Peyer's patch (tissue), 4 donors: ENCODE results near the gene SORCS1. TPM values are rescaled to one million over a fixed set of nuclear protein-coding genes. Genes with fewer than 3 reads are reported as not detected.

Experiments
- DNase-seq, 3 donors: peaks; one replicate each; pipeline ENCODE4 v3.0.0-alpha.2; 2017 to 2019
- H3K27ac ChIP-seq, 4 donors: fragments of 200-600 bp; sonication (generic); one replicate each; pipeline ENCODE4 v1.5.1; 2016 to 2019
- H3K27me3 ChIP-seq, 2 donors: fragments of 200-600 bp; sonication (generic); one replicate each; pipeline ENCODE4 v1.5.1; 2019
- H3K36me3 ChIP-seq, 3 donors: fragments of 200-600 bp; sonication (generic); one replicate each; pipeline ENCODE4 v1.5.1; 2016 to 2019
- H3K4me1 ChIP-seq, 4 donors: fragments of 200-600 bp; sonication (generic); one replicate each; pipeline ENCODE4 v1.5.1; 2016 to 2019
- H3K4me3 ChIP-seq, 4 donors: fragments of 200-600 bp; sonication (generic); 1 replicate in 3 of 4; 2 replicates in 1 of 4; pipeline ENCODE4 v1.5.1; 2016 to 2019; ENCODE audit warnings: mild to moderate bottlenecking in 1 of 4
- H3K9me3 ChIP-seq, 4 donors: fragments of 200-600 bp; sonication (generic); one replicate each; pipeline ENCODE4 v1.5.1; 2016 to 2019; ENCODE audit warnings: mild to moderate bottlenecking in 1 of 4
- CTCF ChIP-seq, 6 experiments: fragments of 450-650 bp in 4 of 6; fragments of 200-600 bp in 2 of 6; sonication (generic) in 1 of 6; IDR thresholded peaks; one replicate each; pipeline ENCODE4 v1.5.1; 2017 to 2019; ENCODE audit warnings: antibody characterized with exemption in 6 of 6, mild to moderate bottlenecking in 3 of 6, moderate library complexity in 1 of 6
- POLR2A ChIP-seq, 2 donors: fragments of 450-650 bp; IDR thresholded peaks; one replicate each; pipeline ENCODE4 v1.5.1; 2017; ENCODE audit warnings: antibody characterized with exemption in 2 of 2, mild to moderate bottlenecking in 2 of 2, moderate library complexity in 2 of 2
- total RNA-seq, 4 donors: library from RNA; depleted of rRNA; stranded (reverse); fragments of >200 nt; gene quantifications; one replicate each; pipeline ENCODE4 v1.1.0, GENCODE V29; 2016

Gene SORCS1
- total RNA-seq, 4 donors from 2014 or later = 0.53 to 5.9 (median 2.4) TPM

DNA sequence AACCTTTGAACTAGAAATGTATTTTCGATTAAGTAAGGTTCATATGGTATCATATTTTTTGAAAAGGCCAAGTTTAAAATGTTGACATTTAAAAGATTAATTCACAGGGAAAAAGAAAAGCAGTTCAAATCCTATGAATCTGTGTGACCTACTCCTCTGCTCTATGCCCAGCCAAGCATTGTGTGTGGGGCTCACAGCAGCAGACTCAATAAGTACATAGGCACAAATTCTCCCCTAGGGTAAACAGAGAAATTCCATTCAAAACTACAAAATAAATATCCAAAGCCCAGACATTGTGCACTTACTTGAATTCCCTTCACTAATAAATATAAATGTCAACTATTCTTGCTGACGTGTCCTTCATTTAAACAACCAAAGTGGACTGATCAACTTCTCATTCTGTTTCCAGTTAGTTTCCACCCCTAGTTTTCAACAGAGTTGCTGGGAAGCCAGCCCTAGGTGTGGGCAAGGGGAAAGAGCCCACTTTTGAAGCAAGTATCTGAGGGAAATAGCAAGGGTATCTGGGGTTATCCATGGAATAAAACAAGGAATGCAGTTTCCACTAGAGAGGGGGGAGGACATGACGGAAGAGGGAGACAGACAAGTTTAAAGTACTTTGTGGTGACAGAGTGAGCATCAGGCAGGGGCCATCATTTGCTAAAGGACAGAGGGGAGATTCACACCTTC lies 533.3 kb downstream of the SORCS1 start:
- TF ChIP-seq CTCF (IDR thresholded peaks at IDR 0.05) (no peak), POLR2A (IDR thresholded peaks at IDR 0.05) (no peak)
- Histone ChIP-seq H3K27me3 (no peaks in the 10 kb centered on the region), H3K27ac (no peak overlapping the region), H3K36me3 (no peaks in the 10 kb centered on the region), H3K9me3 (no peaks in the 10 kb centered on the region), H3K4me3 (no peak overlapping the region), H3K4me1 (no peaks in the 10 kb centered on the region)
- DNase-seq = no peak

DNA sequence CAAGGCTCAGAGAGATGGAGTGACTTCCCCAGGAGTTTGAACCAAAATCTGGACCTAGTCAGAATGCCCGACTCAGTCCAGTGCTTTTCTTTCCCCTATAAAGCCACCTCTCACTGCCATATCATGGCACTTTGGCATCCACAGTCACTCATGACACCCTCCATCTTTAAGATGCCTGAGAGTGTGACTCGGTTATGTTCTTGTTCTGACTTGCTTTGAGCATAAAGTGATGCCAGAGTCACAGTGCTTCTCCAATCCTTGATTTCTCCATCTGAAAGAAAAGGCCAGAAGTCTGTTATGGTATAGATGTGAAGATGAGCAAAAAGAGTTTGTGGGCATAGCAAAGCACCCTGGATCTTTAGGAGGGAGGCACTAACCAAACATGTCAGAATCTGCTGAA lies 538.1 kb downstream of the SORCS1 start:
- Histone ChIP-seq H3K27me3 (no peaks in the 10 kb centered on the region), H3K27ac (no peak overlapping the region), H3K4me3 (no peak overlapping the region), H3K4me1 (no peaks in the 10 kb centered on the region), H3K36me3 (no peaks in the 10 kb centered on the region), H3K9me3 (no peaks in the 10 kb centered on the region)
- TF ChIP-seq POLR2A (IDR thresholded peaks at IDR 0.05) (no peak), CTCF (IDR thresholded peaks at IDR 0.05) (no peak)
- no peak for DNase-seq

- DNase-seq = no peak
- H3K27ac ChIP-seq = no peak overlapping the region
- no peaks in the 10 kb centered on the region for H3K9me3 ChIP-seq
- no peaks in the 10 kb centered on the region for H3K27me3 ChIP-seq
- H3K36me3 ChIP-seq = no peaks in the 10 kb centered on the region
- no peaks in the 10 kb centered on the region for H3K4me1 ChIP-seq
- H3K4me3 ChIP-seq = no peak overlapping the region
- TF ChIP-seq POLR2A (IDR thresholded peaks at IDR 0.05) = no peak
- no peak for TF ChIP-seq CTCF (IDR thresholded peaks at IDR 0.05)
Observed at GRCh38 chr10:106625751-106626150, 538.8 kb downstream of the SORCS1 start.

GRCh38 chr10:106619346-106619745 lies 545.2 kb downstream of the SORCS1 start:
- H3K4me3 ChIP-seq = no peak overlapping the region
- no peaks in the 10 kb centered on the region for H3K9me3 ChIP-seq
- no peaks in the 10 kb centered on the region for H3K27me3 ChIP-seq
- DNase-seq = no peak
- H3K4me1 ChIP-seq = no peaks in the 10 kb centered on the region
- TF ChIP-seq CTCF (IDR thresholded peaks at IDR 0.05) = no peak
- TF ChIP-seq POLR2A (IDR thresholded peaks at IDR 0.05) = no peak
- H3K36me3 ChIP-seq = no peaks in the 10 kb centered on the region
- no peak overlapping the region for H3K27ac ChIP-seq

- H3K9me3 ChIP-seq = no peaks in the 10 kb centered on the region
- TF ChIP-seq CTCF (IDR thresholded peaks at IDR 0.05) = no peak
- no peak for TF ChIP-seq POLR2A (IDR thresholded peaks at IDR 0.05)
- no peaks in the 10 kb centered on the region for H3K36me3 ChIP-seq
- H3K27ac ChIP-seq = no peak overlapping the region
- DNase-seq = no peak
- no peaks in the 10 kb centered on the region for H3K27me3 ChIP-seq
- no peak overlapping the region for H3K4me3 ChIP-seq
- no peaks in the 10 kb centered on the region for H3K4me1 ChIP-seq
Observed at GRCh38 chr10:106618646-106619045, 545.9 kb downstream of the SORCS1 start.

DNA sequence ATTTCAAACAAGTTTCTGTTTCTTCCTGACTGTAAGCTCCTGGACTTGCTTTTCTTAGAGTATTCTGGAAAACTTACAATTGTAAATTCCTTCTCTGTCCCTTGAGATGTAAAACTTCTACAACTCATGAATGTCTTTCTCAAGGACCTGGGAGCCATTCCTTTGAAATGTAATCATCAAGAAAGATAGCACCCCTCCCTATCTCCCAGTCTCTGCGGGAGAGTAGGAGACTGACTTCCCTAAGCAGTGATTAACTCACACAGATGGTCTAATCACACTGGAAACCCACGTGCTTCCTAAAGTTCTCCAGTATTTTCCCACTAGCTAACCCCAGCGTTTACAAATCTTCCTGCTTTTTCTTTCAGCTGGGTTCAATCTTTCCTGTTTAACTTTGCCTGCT lies 549.4 kb downstream of the SORCS1 start:
- Histone ChIP-seq H3K9me3 (no peaks in the 10 kb centered on the region), H3K4me3 (no peak overlapping the region), H3K36me3 (no peaks in the 10 kb centered on the region), H3K27ac (no peak overlapping the region), H3K27me3 (no peaks in the 10 kb centered on the region), H3K4me1 (no peaks in the 10 kb centered on the region)
- DNase-seq = no peak
- TF ChIP-seq POLR2A (IDR thresholded peaks at IDR 0.05) (no peak), CTCF (IDR thresholded peaks at IDR 0.05) (no peak)
